H1 (cell line): ENCODE data around the gene TMEM39A. TPM values are rescaled to one million over a fixed set of nuclear protein-coding genes. Genes with fewer than 3 reads are reported as not detected.

Experiments
- ATF3 ChIP-seq: IDR thresholded peaks from 2 replicates; pipeline ENCODE4 v1.6.1; 2011; ENCODE audit warnings: low read depth, mild to moderate bottlenecking, low read length; ENCODE audit not compliant: insufficient read depth
- CHD2 ChIP-seq: IDR thresholded peaks from 2 replicates; pipeline ENCODE4 v1.6.1; 2012; ENCODE audit warnings: low read length, improper control_type of control experiment
- CHD7 ChIP-seq: fragments of 300-600 bp; sonication (generic); IDR thresholded peaks from 2 replicates; pipeline ENCODE4 v1.7.1; 2012; ENCODE audit warnings: low read length, moderate library complexity, mild to moderate bottlenecking, inconsistent platforms; ENCODE audit not compliant: insufficient replicate concordance
- GABPA ChIP-seq: IDR thresholded peaks from 2 replicates; pipeline ENCODE4 v1.6.1; 2011; ENCODE audit warnings: mild to moderate bottlenecking, low read length, moderate library complexity, borderline replicate concordance; ENCODE audit not compliant: insufficient read depth
- JUND ChIP-seq: IDR thresholded peaks from 2 replicates; pipeline ENCODE4 v1.6.1; 2011; ENCODE audit warnings: mild to moderate bottlenecking, improper control_type of control experiment, low read length
- KDM4A ChIP-seq: IDR thresholded peaks from one replicate; pipeline ENCODE4 v1.7.1; 2012; ENCODE audit warnings: low read depth, mild to moderate bottlenecking, moderate library complexity, low read length, inconsistent platforms; ENCODE audit not compliant: severe bottlenecking
- KDM5A ChIP-seq: fragments of 200-600 bp; IDR thresholded peaks from 2 replicates; pipeline ENCODE4 v1.7.1; 2012; ENCODE audit warnings: mild to moderate bottlenecking, low read length, inconsistent platforms, mixed read lengths
- NANOG ChIP-seq: IDR thresholded peaks from 2 replicates; pipeline ENCODE4 v1.6.1; 2011; ENCODE audit warnings: low read length, low read depth, mild to moderate bottlenecking, inconsistent platforms; ENCODE audit not compliant: insufficient read depth, poor library complexity, severe bottlenecking
- NRF1 ChIP-seq: IDR thresholded peaks from 2 replicates; pipeline ENCODE4 v1.6.1; 2011; ENCODE audit warnings: mild to moderate bottlenecking, low read depth, low read length, improper control_type of control experiment
- SAP30 ChIP-seq: fragments of 300-600 bp; sonication (generic); IDR thresholded peaks from 2 replicates; pipeline ENCODE4 v1.7.1; 2012; ENCODE audit warnings: low read length, moderate library complexity, mild to moderate bottlenecking, inconsistent platforms; ENCODE audit not compliant: insufficient read depth, insufficient replicate concordance
- SP4 ChIP-seq: IDR thresholded peaks from 2 replicates; pipeline ENCODE4 v1.6.1; 2012; ENCODE audit warnings: low read length, inconsistent platforms
- TEAD4 ChIP-seq: IDR thresholded peaks from 2 replicates; pipeline ENCODE4 v1.6.1; 2012; ENCODE audit warnings: low read depth, low read length, inconsistent platforms, mixed read lengths
- polyA plus RNA-seq, 7 experiments: library from polyadenylated mRNA; depleted of rRNA in 3 of 7; stranded (reverse) in 5 of 7; unstranded in 2 of 7; fragments of >200 nt in 5 of 7; fragments of 200-250 nt in 2 of 7; gene quantifications; 1 replicate in 5 of 7; 2 replicates in 1 of 7; 4 replicates in 1 of 7; pipeline versions ENCODE4 v1.2.1 to v1.2.3, GENCODE V29; 2011 to 2013; ENCODE audit warnings: missing spikeins in 2 of 7, mixed read lengths in 2 of 7
- total RNA-seq: library from RNA; stranded (reverse); fragmentation: NEBNext Ultra II Directional; extraction: Animal tissue kit (Norgen Biotek cat#: 25700); gene quantifications from 2 replicates; pipeline ENCODE4 v1.2.1, GENCODE V29; 2021

TMEM39A gene
- total and polyA plus RNA-seq, 2 of the 8 experiments (the other 6 are each of a cell fraction or from before 2014, with no cell fraction given): 26.8 to 36.1 TPM

GRCh38 chr3:119405315-119405714 lies 58.1 kb downstream of the TMEM39A start (continued):
- TF ChIP-seq CHD7: no peak
- no peak for TF ChIP-seq TEAD4
- TF ChIP-seq CHD2: no peak
- TF ChIP-seq SP4: no peak
- no peak for TF ChIP-seq JUND
- TF ChIP-seq KDM4A: no peak
- no peak for TF ChIP-seq NANOG
- no peak for TF ChIP-seq ATF3
- TF ChIP-seq KDM5A: no peak
- TF ChIP-seq SAP30: no peak
- TF ChIP-seq GABPA: no peak
- TF ChIP-seq NRF1: no peak
- TF ChIP-seq, all 59 proteins: peak for 0
